GM12891 (cell line): Measurements from ENCODE around the gene PPFIBP2.

Source experiments
- PAX5 ChIP-seq: IDR thresholded peaks from 2 replicates; pipeline ENCODE4 v1.6.1; 2011; ENCODE audit warnings: low read length, moderate library complexity, mild to moderate bottlenecking; ENCODE audit not compliant: insufficient read depth, severe bottlenecking
- POLR2A ChIP-seq: IDR thresholded peaks from 2 replicates; pipeline ENCODE4 v1.6.1; 2011; ENCODE audit warnings: low read depth, low read length, control low read depth
- POLR2AphosphoS5 ChIP-seq: IDR thresholded peaks from 2 replicates; pipeline ENCODE4 v1.6.1; 2011; ENCODE audit warnings: low read depth, low read length, control low read depth
- POU2F2 ChIP-seq: IDR thresholded peaks from 2 replicates; pipeline ENCODE4 v1.6.1; 2011; ENCODE audit warnings: low read depth, mild to moderate bottlenecking, control low read depth, low read length, moderate library complexity
- SPI1 ChIP-seq: IDR thresholded peaks from 2 replicates; pipeline ENCODE4 v1.6.1; 2011; ENCODE audit warnings: low read depth, low read length, control low read depth
- TAF1 ChIP-seq: IDR thresholded peaks from 2 replicates; pipeline ENCODE4 v1.6.1; 2011; ENCODE audit warnings: low read depth, low read length, control low read depth

DNA sequence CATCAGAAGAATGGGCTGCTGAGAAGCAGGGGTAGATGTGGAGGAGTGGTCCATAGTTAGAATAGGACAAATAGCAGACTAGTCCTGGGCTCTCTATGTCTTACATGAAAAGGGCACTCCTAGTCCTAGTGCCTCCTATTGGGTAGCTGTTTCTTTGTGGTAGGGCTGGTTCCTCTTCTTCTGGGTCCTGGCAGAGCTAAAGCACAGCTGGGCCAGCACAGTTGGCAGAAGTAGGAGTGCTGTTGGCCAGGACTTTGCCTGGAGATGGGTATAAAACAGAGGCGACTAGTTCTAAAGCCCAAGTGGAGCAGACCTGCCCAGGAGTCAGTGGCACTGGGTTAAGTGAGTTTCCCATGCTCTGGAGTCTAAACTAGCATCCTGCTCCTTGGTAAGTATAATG, 55.2 kb downstream of the PPFIBP2 start:
- TF ChIP-seq POLR2A (no peak), POLR2AphosphoS5 (no peak), TAF1 (no peak), POU2F2 (no peak), SPI1 (no peak), PAX5 (no peak)
